Measurements from ENCODE around the gene WRNIP1. TPM values are rescaled to one million over a fixed set of nuclear protein-coding genes. Genes with fewer than 3 reads are reported as not detected.

The WRNIP1 gene
- total and polyA plus RNA-seq, 2 of the 13 experiments (the other 11 are each of a cell fraction or from before 2014, with no cell fraction given), result 77.7 to 90.3 TPM

DNA sequence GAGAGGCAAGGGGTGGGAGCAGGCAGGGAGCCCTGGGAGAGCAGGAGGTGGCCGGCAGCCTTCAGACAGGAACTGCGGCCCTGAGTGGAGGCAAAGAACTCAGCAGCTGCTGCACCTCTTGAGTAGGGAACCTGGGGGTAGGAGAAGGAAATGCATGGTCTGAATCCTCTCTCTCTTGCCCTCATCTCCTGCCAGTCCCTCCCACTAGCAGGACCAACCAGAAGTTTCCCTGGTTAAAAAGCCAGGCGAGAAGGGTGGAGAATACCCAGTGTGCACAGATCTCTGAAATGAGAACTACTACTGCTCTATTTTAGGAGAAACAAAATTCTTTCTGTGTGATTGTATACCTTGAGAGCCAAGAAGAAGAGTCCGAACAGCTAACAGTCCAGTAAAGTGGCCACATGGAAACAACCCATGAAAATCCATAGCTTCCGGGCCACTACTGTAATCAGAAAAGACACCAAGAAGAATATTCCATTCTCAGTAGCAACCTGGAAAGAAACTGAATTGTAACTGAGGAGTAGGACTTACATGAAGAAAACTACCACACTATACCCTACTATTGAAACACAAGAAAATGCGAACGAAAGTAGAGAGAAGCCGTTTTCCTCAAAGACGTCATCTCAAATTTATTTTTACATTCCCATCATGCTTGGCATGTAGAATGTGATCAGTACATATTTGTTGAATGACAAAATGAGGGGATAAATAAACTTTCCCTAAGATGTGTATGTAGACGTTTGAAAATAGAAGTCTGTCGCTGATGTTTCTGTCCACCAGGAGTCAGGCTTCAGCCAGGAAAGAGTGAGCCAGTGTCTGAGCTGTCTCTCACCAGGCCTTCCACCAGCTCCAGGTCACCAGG lies 25.6 kb downstream of the WRNIP1 start (continued):
- TF ChIP-seq SMYD3 (CRISPR knock-in tag; IDR thresholded peaks at IDR 0.05) (0 out of 2 replicates have a peak, but pooled peaks have one; percentile 28), TSC22D2 (CRISPR knock-in tag; IDR thresholded peaks at IDR 0.05; ENCODE audit: borderline replicate concordance) (no peak), ONECUT2 (CRISPR knock-in tag; IDR thresholded peaks at IDR 0.05) (no peak), RCOR2 (CRISPR knock-in tag; IDR thresholded peaks at IDR 0.05) (0 out of 2 replicates have a peak, but pooled peaks have one; percentile 35), ELF3 (CRISPR knock-in tag; IDR thresholded peaks at IDR 0.05) (peak; percentile 64), KAT8 (CRISPR knock-in tag; IDR thresholded peaks at IDR 0.05) (peak; percentile 61; the same call in 1 of the 2 replicates), HMG20A (CRISPR knock-in tag; IDR thresholded peaks at IDR 0.05; ENCODE audit: borderline replicate concordance) (peak; percentile 37; the same call in 1 of the 2 replicates), IKZF4 (CRISPR knock-in tag; IDR thresholded peaks at IDR 0.05; ENCODE audit: borderline replicate concordance, low read depth, not compliant biosample characterization) (no peak), CREM (IDR thresholded peaks at IDR 0.05) (no peak), CREM (CRISPR knock-in tag; IDR thresholded peaks at IDR 0.05) (no peak), ZBTB33 (CRISPR knock-in tag; IDR thresholded peaks at IDR 0.05) (peak; percentile 54; the same call in 1 of the 2 replicates), PPARG (CRISPR knock-in tag; conservative IDR thresholded peaks at IDR 0.05) (peak; percentile 55; the same call in 1 of the 2 replicates), ZNF124 (CRISPR knock-in tag; IDR thresholded peaks at IDR 0.05) (no peak; the same call in 1 of the 2 replicates), ZNF326 (CRISPR knock-in tag; IDR thresholded peaks at IDR 0.05; ENCODE audit: borderline replicate concordance) (no peak), NFYC (CRISPR knock-in tag; IDR thresholded peaks at IDR 0.05) (no peak; the same call in 1 of the 2 replicates), ZMYM4 (CRISPR knock-in tag; IDR thresholded peaks at IDR 0.05) (0 out of 2 replicates have a peak, but pooled peaks have one; percentile 20), SIN3A (IDR thresholded peaks at IDR 0.05; ENCODE audit: borderline replicate concordance, low read depth, low read length) (no peak), IKZF5 (CRISPR knock-in tag; IDR thresholded peaks at IDR 0.05) (peak; percentile 69; the same call in 1 of the 2 replicates)
- TF ChIP-seq, protein P1, sequence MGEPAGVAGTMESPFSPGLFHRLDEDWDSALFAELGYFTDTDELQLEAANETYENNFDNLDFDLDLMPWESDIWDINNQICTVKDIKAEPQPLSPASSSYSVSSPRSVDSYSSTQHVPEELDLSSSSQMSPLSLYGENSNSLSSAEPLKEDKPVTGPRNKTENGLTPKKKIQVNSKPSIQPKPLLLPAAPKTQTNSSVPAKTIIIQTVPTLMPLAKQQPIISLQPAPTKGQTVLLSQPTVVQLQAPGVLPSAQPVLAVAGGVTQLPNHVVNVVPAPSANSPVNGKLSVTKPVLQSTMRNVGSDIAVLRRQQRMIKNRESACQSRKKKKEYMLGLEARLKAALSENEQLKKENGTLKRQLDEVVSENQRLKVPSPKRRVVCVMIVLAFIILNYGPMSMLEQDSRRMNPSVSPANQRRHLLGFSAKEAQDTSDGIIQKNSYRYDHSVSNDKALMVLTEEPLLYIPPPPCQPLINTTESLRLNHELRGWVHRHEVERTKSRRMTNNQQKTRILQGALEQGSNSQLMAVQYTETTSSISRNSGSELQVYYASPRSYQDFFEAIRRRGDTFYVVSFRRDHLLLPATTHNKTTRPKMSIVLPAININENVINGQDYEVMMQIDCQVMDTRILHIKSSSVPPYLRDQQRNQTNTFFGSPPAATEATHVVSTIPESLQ (CRISPR knock-in tag; conservative IDR thresholded peaks at IDR 0.05), result 0 out of 2 replicates have a peak, but pooled peaks have one; percentile 34
- TF ChIP-seq, protein P2, sequence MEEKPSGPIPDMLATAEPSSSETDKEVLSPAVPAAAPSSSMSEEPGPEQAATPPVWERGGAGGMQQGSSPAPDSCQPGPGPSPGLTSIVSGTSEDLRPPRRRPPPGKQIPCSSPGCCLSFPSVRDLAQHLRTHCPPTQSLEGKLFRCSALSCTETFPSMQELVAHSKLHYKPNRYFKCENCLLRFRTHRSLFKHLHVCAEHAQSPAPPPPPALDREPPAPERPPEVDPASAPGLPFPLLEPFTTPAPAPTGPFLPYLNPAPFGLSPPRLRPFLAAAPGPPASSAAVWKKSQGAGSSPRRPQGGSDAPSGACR (CRISPR knock-in tag; IDR thresholded peaks at IDR 0.05), result 0 out of 2 replicates have a peak, but pooled peaks have one; percentile 25

Measured in HepG2 (cell line).